GM12801 (cell line): ENCODE data around the gene AGAP3.

Experiments
- TF ChIP-seq, protein P1 (sequence below): IDR thresholded peaks from one replicate; pipeline ENCODE4 v1.5.1; 2011; ENCODE audit warnings: control low read depth; ENCODE audit not compliant: insufficient read length; ENCODE audit errors: extremely low read depth

Gene AGAP3

DNA sequence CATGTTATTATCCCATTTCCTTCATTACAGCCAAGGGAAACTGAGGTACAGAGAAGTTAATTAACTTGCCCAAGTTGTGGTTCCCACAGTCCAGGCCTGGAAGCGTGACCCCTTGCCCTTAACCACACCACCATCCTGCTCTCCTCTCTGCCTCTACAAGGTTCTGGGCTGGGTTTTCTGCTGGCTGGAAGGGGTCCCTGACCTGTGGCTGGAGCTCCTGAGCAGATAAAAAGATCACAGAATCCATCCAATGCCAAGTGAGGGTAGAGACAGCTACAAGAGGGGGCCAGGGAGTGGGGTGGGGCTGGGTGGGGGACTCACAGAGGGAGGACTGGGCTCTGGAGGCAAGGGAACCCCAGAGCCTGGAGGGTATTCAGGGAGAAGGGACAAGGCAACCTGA, 91.0 kb downstream of the AGAP3 start:
- TF ChIP-seq, protein P1, sequence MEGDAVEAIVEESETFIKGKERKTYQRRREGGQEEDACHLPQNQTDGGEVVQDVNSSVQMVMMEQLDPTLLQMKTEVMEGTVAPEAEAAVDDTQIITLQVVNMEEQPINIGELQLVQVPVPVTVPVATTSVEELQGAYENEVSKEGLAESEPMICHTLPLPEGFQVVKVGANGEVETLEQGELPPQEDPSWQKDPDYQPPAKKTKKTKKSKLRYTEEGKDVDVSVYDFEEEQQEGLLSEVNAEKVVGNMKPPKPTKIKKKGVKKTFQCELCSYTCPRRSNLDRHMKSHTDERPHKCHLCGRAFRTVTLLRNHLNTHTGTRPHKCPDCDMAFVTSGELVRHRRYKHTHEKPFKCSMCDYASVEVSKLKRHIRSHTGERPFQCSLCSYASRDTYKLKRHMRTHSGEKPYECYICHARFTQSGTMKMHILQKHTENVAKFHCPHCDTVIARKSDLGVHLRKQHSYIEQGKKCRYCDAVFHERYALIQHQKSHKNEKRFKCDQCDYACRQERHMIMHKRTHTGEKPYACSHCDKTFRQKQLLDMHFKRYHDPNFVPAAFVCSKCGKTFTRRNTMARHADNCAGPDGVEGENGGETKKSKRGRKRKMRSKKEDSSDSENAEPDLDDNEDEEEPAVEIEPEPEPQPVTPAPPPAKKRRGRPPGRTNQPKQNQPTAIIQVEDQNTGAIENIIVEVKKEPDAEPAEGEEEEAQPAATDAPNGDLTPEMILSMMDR = no peak

GRCh38 chr7:151178236-151178635, 92.0 kb downstream of the AGAP3 start:
- TF ChIP-seq, protein P1 = no peak

- TF ChIP-seq, protein P1 = no peak
Measured at GRCh38 chr7:151178831-151179230, 92.6 kb downstream of the AGAP3 start.

DNA sequence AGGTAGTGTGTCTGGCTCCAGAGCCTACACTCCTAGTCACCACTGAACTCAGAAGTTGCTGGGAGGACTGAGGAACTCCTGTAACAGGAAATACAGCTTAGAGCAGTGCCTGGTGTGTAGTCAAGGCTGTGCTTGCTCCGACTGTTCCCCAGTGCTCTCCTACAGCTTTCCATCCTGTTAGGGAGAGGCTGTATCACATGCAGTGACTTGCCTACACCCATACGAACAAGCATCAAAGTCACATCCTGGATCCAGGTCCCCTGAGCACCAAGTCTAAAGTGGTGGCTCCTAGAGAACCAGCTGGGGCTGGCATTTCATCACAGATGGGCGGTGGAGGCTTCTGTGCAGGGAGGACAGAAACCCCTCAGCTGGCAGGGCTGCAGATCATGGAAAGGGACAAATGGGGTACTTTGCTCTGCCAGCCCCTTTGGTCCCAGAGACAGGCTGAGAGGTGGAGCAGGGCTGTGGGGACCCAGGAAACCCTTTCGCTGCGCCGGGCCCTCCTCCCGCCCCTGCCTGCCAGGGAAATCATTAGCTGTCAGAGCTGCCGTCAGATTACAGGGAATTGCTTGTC, 93.1 kb downstream of the AGAP3 start:
- TF ChIP-seq, protein P1 = no peak

- TF ChIP-seq, protein P1 = no peak
Measured at GRCh38 chr7:151179946-151180345, 93.7 kb downstream of the AGAP3 start.

GRCh38 chr7:151181011-151181431, 94.7 kb downstream of the AGAP3 start:
- TF ChIP-seq, protein P1 = no peak

GRCh38 chr7:151185762-151186639, 99.7 kb downstream of the AGAP3 start:
- TF ChIP-seq, protein P1 = no peak
